ENCODE data around the gene ZYG11B. TPM values are rescaled to one million over a fixed set of nuclear protein-coding genes. Genes with fewer than 3 reads are reported as not detected.

Gene ZYG11B
- total and polyA plus RNA-seq, 2 of the 13 experiments (the other 11 are each of a cell fraction or from before 2014, with no cell fraction given): 6.9 to 17.9 TPM

GRCh38 chr1:52697795-52698674, 28.2 kb upstream of the ZYG11B start, which contains the start of gene COA7 (continued):
- peak; percentile 52; the same call in 1 of the 2 replicates for TF ChIP-seq TIGD3 (CRISPR knock-in tag; IDR thresholded peaks at IDR 0.05; ENCODE audit: borderline replicate concordance)
- no peak for TF ChIP-seq ZEB1 (IDR thresholded peaks at IDR 0.05; ENCODE audit: insufficient replicate concordance, low read depth)
- peak; percentile 74 for TF ChIP-seq MLX (CRISPR knock-in tag; IDR thresholded peaks at IDR 0.05)
- no peak for TF ChIP-seq MBNL3 (CRISPR knock-in tag; conservative IDR thresholded peaks at IDR 0.05)
- TF ChIP-seq GATAD1 (CRISPR knock-in tag; IDR thresholded peaks at IDR 0.05): peak; percentile 88
- TF ChIP-seq CBFB (CRISPR knock-in tag; IDR thresholded peaks at IDR 0.05): peak; percentile 23; the same call in 1 of the 2 replicates
- TF ChIP-seq AFF4 (CRISPR knock-in tag; IDR thresholded peaks at IDR 0.05): no peak
- no peak for TF ChIP-seq PRDM4 (CRISPR knock-in tag; IDR thresholded peaks at IDR 0.05; ENCODE audit: borderline replicate concordance)
- no peak for TF ChIP-seq CENPX (CRISPR knock-in tag; IDR thresholded peaks at IDR 0.05)
- 0 out of 2 replicates have a peak, but pooled peaks have one; percentile 53 for TF ChIP-seq ZNF780A (CRISPR knock-in tag; IDR thresholded peaks at IDR 0.05)
- peak; percentile 91 for TF ChIP-seq ZNF724P (CRISPR knock-in tag; IDR thresholded peaks at IDR 0.05; ENCODE audit: borderline replicate concordance)
- no peak for TF ChIP-seq THRA (CRISPR knock-in tag; IDR thresholded peaks at IDR 0.05; ENCODE audit: borderline replicate concordance)
- peak; percentile 58; the same call in 1 of the 2 replicates for TF ChIP-seq ZNF205 (CRISPR knock-in tag; IDR thresholded peaks at IDR 0.05)
- peak; percentile 66; the same call in 1 of the 2 replicates for TF ChIP-seq KMT2A (CRISPR knock-in tag; IDR thresholded peaks at IDR 0.05)
- TF ChIP-seq EZH2 (conservative IDR thresholded peaks at IDR 0.05; ENCODE audit: low read depth, low read length): no peak
- TF ChIP-seq ZBTB1 (CRISPR knock-in tag; IDR thresholded peaks at IDR 0.05; ENCODE audit: borderline replicate concordance): no peak
- no peak for TF ChIP-seq CEBPB (IDR thresholded peaks at IDR 0.05; ENCODE audit: borderline replicate concordance, low read depth, low read length)
- TF ChIP-seq ZNF782 (CRISPR knock-in tag; IDR thresholded peaks at IDR 0.05; ENCODE audit: borderline replicate concordance): peak; percentile 93
- TF ChIP-seq RNF2 (conservative IDR thresholded peaks at IDR 0.05; ENCODE audit: low read depth): peak; percentile 98

Measured in HepG2 (cell line).